ENCODE data around the gene CDH4. TPM values are rescaled to one million over a fixed set of nuclear protein-coding genes. Genes with fewer than 3 reads are reported as not detected.

The CDH4 gene
- total RNA-seq, 1 experiment from 2014 or later, result not detected

GRCh38 chr20:61646986-61647385 is 394.9 kb downstream of the CDH4 start:
- Mint-ChIP-seq H3K4me1 (ENCODE audit: low read depth, unreplicated experiment) (no peaks in the 10 kb centered on the region), H3K36me3 (ENCODE audit: insufficient read depth, unreplicated experiment) (no peaks in the 10 kb centered on the region), H3K27ac (ENCODE audit: unreplicated experiment) (no peak overlapping the region), H3K4me3 (ENCODE audit: unreplicated experiment) (no peak overlapping the region), H3K9me3 (ENCODE audit: unreplicated experiment) (no peaks in the 10 kb centered on the region), H3K27me3 (ENCODE audit: insufficient read depth, unreplicated experiment) (peaks cover 41% of the 10 kb centered on the region)
- H3K9me3 ChIP-seq, result 0 out of 2 replicates have a peak, but pooled peaks cover 7% of the 10 kb centered on the region
- no peak for DNase-seq
- no peak overlapping the region for H3K4me3 ChIP-seq (ENCODE audit: low read depth, low read length)
- H3K36me3 ChIP-seq (ENCODE audit: control insufficient read depth, insufficient read depth, low read length), result no peaks in the 10 kb centered on the region
- peaks cover 2% of the 10 kb centered on the region; the same call in 1 of the 2 replicates for H3K27me3 ChIP-seq (replicated peaks; ENCODE audit: control insufficient read depth, insufficient read depth, low read length)
- ChIA-PET POLR2A (no interaction called here), CTCF (no interaction called here)
- no peak for TF ChIP-seq CTCF (IDR thresholded peaks at IDR 0.05; ENCODE audit: insufficient read depth in 1 of 2, low read depth in 1 of 2, low read length in 1 of 2, severe bottlenecking in 1 of 2, unreplicated experiment in 1 of 2)
- intact Hi-C loops (cut with micrococcal nuclease; ENCODE audit: unreplicated experiment), result no loop called here
- H3K4me1 ChIP-seq, result no peaks in the 10 kb centered on the region
- BruUV-seq (replicated peaks), result no TSS peak

- Mint-ChIP-seq H3K27ac (ENCODE audit: unreplicated experiment) (no peak overlapping the region), H3K36me3 (ENCODE audit: insufficient read depth, unreplicated experiment) (no peaks in the 10 kb centered on the region), H3K27me3 (ENCODE audit: insufficient read depth, unreplicated experiment) (peaks cover 40% of the 10 kb centered on the region), H3K4me3 (ENCODE audit: unreplicated experiment) (no peak overlapping the region), H3K4me1 (ENCODE audit: low read depth, unreplicated experiment) (no peaks in the 10 kb centered on the region), H3K9me3 (ENCODE audit: unreplicated experiment) (no peaks in the 10 kb centered on the region)
- ChIA-PET CTCF (no interaction called here), POLR2A (no interaction called here)
- DNase-seq, result no peak
- no peak for TF ChIP-seq CTCF (IDR thresholded peaks at IDR 0.05; ENCODE audit: insufficient read depth in 1 of 2, low read depth in 1 of 2, low read length in 1 of 2, severe bottlenecking in 1 of 2, unreplicated experiment in 1 of 2)
- BruUV-seq (replicated peaks), result no TSS peak
- intact Hi-C loops (cut with micrococcal nuclease; ENCODE audit: unreplicated experiment), result no loop called here
- 0 out of 2 replicates have a peak, but pooled peaks cover 7% of the 10 kb centered on the region for H3K9me3 ChIP-seq
- H3K27me3 ChIP-seq (replicated peaks; ENCODE audit: control insufficient read depth, insufficient read depth, low read length), result peaks cover 2% of the 10 kb centered on the region; the same call in 1 of the 2 replicates
- no peak overlapping the region for H3K4me3 ChIP-seq (ENCODE audit: low read depth, low read length)
- H3K4me1 ChIP-seq, result no peaks in the 10 kb centered on the region
- H3K36me3 ChIP-seq (ENCODE audit: control insufficient read depth, insufficient read depth, low read length), result no peaks in the 10 kb centered on the region
These were observed 395.6 kb downstream of the CDH4 start for GRCh38 chr20:61647702-61648101.

- no peak for TF ChIP-seq CTCF (IDR thresholded peaks at IDR 0.05; ENCODE audit: insufficient read depth in 1 of 2, low read depth in 1 of 2, low read length in 1 of 2, severe bottlenecking in 1 of 2, unreplicated experiment in 1 of 2)
- intact Hi-C loops (cut with micrococcal nuclease; ENCODE audit: unreplicated experiment), result no loop called here
- no peak overlapping the region for H3K4me3 Mint-ChIP-seq (ENCODE audit: unreplicated experiment)
- H3K4me1 ChIP-seq, result no peaks in the 10 kb centered on the region
- POLR2A ChIA-PET, result no interaction called here
- no peaks in the 10 kb centered on the region for H3K4me1 Mint-ChIP-seq (ENCODE audit: low read depth, unreplicated experiment)
- H3K27ac Mint-ChIP-seq (ENCODE audit: unreplicated experiment), result no peak overlapping the region
- no peaks in the 10 kb centered on the region for H3K36me3 ChIP-seq (ENCODE audit: control insufficient read depth, insufficient read depth, low read length)
- H3K27me3 ChIP-seq (replicated peaks; ENCODE audit: control insufficient read depth, insufficient read depth, low read length), result peaks cover 2% of the 10 kb centered on the region; the same call in 1 of the 2 replicates
- H3K27me3 Mint-ChIP-seq (ENCODE audit: insufficient read depth, unreplicated experiment), result peaks cover 32% of the 10 kb centered on the region
- H3K36me3 Mint-ChIP-seq (ENCODE audit: insufficient read depth, unreplicated experiment), result no peaks in the 10 kb centered on the region
- H3K9me3 ChIP-seq, result no peaks in the 10 kb centered on the region
- CTCF ChIA-PET, result no interaction called here
- H3K4me3 ChIP-seq (ENCODE audit: low read depth, low read length), result no peak overlapping the region
- no peaks in the 10 kb centered on the region for H3K9me3 Mint-ChIP-seq (ENCODE audit: unreplicated experiment)
- DNase-seq, result no peak
- no TSS peak for BruUV-seq (replicated peaks)
These were observed 397.2 kb downstream of the CDH4 start for GRCh38 chr20:61649105-61649859.
